IMR-90 (cell line): ENCODE data around the gene APP.

Experiments used
- CTCF ChIP-seq: conservative IDR thresholded peaks from 2 replicates; pipeline ENCODE4 v1.5.1; 2012; ENCODE audit warnings: mild to moderate bottlenecking, low read depth, low read length, improper control_type of control experiment
- USF2 ChIP-seq: fragments of 150-350 bp; IDR thresholded peaks from 2 replicates; pipeline ENCODE4 v1.6.1; 2017; ENCODE audit warnings: mild to moderate bottlenecking, antibody characterized with exemption, low read length, low read depth

- no peak for TF ChIP-seq USF2
- TF ChIP-seq CTCF = no peak
Measured at GRCh38 chr21:26047279-26047967, 123.1 kb downstream of the APP start.
